ENCODE measurements around the gene SUCO.

DNA sequence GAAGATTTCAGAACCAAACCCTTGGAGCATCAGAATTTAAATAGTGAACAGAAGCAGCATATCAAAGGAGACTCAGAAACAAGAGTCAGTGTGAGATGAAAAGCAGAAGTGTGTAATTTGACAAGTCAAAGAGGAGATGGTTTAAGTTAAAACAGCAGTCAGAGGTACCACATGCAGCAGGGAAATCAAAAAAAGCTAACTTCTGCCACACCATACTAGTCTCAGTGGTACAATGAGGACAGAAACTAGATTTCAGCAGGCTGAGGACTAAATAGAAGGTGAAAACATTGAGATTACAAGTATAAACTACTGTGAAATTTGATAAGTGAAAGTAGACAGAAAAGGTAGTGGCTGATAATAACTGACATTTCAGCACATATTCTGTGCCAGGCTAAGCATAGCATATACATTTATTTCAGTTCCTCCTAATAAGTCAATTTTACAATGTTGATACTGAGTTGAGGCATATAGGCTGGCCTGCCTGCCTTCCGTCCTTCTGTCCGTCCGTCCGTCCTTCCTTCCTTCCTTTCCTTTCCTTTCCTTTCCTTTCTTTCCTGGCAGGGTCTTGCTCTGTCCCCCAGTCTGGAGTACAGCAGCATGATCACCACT is 12.6 kb downstream of the SUCO start:
- TF ChIP-seq POLR2A (IDR thresholded peaks at IDR 0.05; ENCODE audit: low read depth, low read length) (no peak), JUN (IDR thresholded peaks at IDR 0.05; ENCODE audit: borderline replicate concordance, insufficient read depth, insufficient read length, low read depth) (no peak)
- TF ChIP-seq, protein P1, sequence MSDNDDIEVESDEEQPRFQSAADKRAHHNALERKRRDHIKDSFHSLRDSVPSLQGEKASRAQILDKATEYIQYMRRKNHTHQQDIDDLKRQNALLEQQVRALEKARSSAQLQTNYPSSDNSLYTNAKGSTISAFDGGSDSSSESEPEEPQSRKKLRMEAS (IDR thresholded peaks at IDR 0.05; ENCODE audit: insufficient read depth, insufficient read length): no peak
